ENCODE results near the gene SLC25A1.

Gene SLC25A1

GRCh38 chr22:19180740-19181410 lies 2.3 kb upstream of the SLC25A1 start:
- DNase-seq (ENCODE audit: low read depth): no peak

GRCh38 chr22:19180234-19180633 lies 1.7 kb upstream of the SLC25A1 start:
- DNase-seq (ENCODE audit: low read depth): no peak

- DNase-seq (ENCODE audit: low read depth): peak; percentile 34
These were observed 1.0 kb upstream of the SLC25A1 start for GRCh38 chr22:19179497-19180048.

GRCh38 chr22:19178065-19178656 lies 375 bp downstream of the SLC25A1 start:
- DNase-seq (ENCODE audit: low read depth): no peak

- DNase-seq (ENCODE audit: low read depth): no peak
These were observed 1.1 kb downstream of the SLC25A1 start for GRCh38 chr22:19177164-19178064.

GRCh38 chr22:19176732-19177131 lies 1.8 kb downstream of the SLC25A1 start:
- no peak for DNase-seq (ENCODE audit: low read depth)

- DNase-seq (ENCODE audit: low read depth): no peak
These were observed 2.3 kb downstream of the SLC25A1 start for GRCh38 chr22:19176175-19176643.

- DNase-seq (ENCODE audit: low read depth): no peak
These were observed 2.8 kb downstream of the SLC25A1 start for GRCh38 chr22:19175602-19176174.

- no peak for DNase-seq (ENCODE audit: low read depth)
These were observed 3.4 kb downstream of the SLC25A1 start for GRCh38 chr22:19175026-19175601.

GRCh38 chr22:19174106-19175025 lies 4.2 kb downstream of the SLC25A1 start:
- peak; percentile 61 for DNase-seq (ENCODE audit: low read depth)

GRCh38 chr22:19173047-19174035 lies 5.2 kb downstream of the SLC25A1 start:
- no peak for DNase-seq (ENCODE audit: low read depth)

- DNase-seq (ENCODE audit: low read depth): no peak
These were observed 6.1 kb downstream of the SLC25A1 start for GRCh38 chr22:19172213-19173046.

- no peak for DNase-seq (ENCODE audit: low read depth)
These were observed 8.6 kb downstream of the SLC25A1 start for GRCh38 chr22:19169947-19170318.

- DNase-seq (ENCODE audit: low read depth): no peak
These were observed 9.3 kb downstream of the SLC25A1 start for GRCh38 chr22:19169002-19169946.

GRCh38 chr22:19168088-19168890 lies 10.2 kb downstream of the SLC25A1 start:
- no peak for DNase-seq (ENCODE audit: low read depth)

GRCh38 chr22:19167106-19167869 lies 11.2 kb downstream of the SLC25A1 start:
- DNase-seq (ENCODE audit: low read depth): no peak

Data from HS-27A (cell line).